Measurements from ENCODE around the gene H19.

H19 gene

DNA sequence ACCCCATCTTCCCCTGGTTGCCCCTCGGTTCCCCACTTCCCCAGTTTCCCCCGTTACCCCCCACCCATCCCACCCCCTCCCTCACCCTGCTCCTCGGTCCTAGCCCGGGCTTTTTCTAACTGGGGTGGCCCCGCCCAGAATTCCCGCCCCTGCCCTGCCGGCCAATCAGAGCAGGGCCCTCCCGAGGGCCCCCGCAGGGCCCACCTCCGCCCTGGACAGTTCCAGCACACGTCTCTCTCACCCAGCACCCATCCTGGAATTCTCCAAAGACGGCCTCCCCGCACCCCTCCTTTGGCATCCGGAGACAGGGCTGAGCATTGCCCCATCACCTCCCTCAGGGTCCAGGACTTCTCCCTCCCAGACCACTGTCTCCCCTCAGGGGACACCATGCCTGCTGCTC is at the start of gene H19:
Gene H19 (minus strand): TSS at position 88 of the 400 bp plus-strand sequence.
- no peak for FAIRE-seq
- DNase-seq (ENCODE audit: low spot score): no peak

DNA sequence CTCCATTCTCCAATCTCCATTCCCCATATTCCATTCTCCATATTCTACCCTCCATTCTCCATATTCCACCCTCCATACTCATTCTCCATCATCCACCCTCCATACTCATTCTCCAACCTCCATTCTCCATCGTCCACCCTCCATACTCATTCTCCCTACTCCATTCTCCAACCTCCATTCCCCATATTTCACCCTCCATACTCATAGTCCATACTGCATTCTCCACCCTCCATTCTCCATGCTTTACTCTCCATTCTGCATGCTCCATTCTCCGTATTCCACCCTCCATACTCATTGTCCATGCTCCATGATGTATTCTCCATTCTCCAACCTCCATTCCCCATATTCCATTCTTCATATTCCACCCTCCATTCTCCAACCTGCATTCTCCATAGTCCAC is 44.3 kb upstream of the H19 start:
- FAIRE-seq: no peak
- DNase-seq (ENCODE audit: low spot score): no peak

DNA sequence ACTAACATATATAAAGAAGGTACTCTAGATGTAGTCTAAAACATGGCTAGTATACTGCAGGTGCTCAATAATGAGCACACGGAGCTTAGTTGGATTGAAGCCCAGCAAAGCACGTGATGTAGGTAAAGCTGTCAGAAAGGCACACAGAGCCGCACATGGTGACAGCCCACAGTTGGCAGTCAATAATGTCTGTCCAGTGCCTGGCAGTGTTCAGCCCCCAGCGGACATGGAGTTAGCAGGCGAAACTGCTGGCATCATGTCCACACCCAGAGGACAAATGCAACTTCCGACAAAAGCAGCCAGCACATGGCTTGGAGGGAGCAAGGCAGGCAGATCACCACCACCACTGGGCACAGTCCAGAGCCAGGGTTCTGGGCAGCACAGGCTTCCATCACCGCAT is 43.5 kb upstream of the H19 start:
- DNase-seq (ENCODE audit: low spot score) (no peak), FAIRE-seq (no peak)

DNA sequence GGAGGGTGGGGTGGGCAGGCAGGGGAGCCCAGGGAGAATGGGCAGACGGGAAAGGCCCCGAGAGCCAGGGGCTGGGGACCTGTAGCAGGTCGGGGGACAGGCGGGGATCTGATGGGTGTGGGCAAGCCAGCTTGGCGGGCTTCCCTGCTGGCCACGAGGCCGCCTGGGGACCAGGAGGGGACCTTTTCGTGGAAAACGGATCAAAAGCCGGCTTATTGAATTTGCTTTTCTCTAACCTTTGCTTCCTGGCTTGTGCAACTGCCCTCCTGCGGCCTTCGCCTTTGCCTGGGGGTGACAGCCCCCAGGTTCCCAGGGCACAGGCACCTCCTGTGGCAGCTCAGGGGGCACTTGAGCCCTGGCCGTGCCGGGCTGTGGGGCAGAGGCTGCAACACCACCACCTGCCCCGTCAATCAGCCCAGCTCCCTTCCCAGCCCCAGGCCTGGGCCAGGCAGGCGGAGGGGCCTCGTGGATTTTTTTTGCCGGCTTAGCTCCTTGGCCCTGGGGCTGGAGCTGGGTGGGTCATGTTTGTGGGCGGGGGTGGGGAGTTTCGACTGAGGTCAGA is 41.6 kb upstream of the H19 start:
- DNase-seq (ENCODE audit: low spot score) (no peak), FAIRE-seq (no peak)

DNA sequence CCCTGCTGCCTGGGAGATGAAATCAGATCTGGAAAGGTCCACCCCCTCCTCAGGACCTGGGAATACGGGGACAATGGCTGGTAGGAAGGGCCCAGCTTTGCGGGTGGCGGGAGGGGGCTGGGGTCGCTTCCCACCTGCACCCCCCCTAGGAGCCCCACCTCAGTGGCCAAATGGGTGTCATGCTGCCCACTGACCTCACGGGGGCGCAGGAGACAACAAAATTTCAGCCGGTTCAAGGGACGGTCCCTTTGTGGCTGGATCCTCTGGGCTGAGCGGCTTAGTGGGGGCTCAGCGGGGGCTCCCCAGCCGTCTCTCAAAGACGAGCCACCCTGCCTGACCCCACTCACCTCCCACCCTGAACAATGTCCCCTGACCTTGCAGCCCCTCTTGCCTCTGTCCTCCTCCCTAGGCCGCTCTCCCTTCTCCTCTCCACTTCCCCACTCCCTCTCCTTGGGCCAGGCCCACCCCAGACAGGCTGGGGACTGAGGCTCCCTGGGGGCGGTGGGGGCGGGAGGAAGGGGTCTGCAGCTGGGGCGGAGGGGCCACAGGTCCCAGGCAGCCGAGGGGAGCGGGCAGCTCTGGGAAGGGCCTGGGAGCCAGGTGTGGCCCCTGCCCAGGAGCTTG is 39.3 kb upstream of the H19 start:
- FAIRE-seq (no peak), DNase-seq (ENCODE audit: low spot score) (no peak)

DNA sequence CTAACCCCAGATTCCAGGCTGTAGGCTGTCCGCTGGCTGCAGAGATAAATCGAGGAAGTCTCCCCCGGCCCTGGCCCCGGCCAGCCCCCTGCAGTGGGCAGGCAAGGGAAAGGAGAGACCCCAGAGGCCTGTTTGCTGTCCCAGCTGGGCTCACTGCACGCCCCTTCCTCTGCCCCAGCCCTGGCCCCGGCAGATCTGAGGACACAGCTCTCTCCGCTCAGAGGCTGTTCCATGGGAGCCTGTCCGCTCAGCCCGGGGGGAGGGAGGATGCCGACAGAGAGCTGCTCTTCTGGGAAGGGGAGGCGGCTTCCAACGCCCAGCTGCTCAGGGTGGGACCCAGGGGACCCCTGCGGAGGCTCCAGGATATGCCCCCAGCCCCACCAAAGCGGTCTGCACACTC is 37.7 kb upstream of the H19 start:
- FAIRE-seq: no peak

DNA sequence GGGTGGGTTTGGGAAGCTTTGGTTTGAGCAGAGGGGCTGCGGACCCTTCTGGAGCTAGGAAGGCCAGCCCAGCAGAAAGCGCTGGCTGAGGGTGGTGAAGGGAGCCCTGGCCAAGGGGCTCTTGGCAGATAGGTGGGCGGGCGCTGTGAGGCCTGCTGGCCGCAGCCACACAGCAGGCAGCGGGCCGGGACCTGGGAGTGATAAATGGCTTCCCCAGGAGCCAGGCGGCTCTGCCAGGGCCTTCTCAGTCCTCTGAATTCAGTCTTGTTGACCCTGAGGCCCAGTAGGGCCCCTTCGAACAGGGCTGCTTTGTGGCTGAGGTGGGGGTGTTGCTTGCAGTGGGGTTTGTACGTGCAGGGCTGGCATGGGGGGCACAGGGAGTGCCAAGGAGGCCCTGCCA is 33.4 kb upstream of the H19 start:
- FAIRE-seq: no peak
- no peak for DNase-seq (ENCODE audit: low spot score)

More for the DNA sequence above, 37.7 kb upstream of the H19 start:
- DNase-seq (ENCODE audit: low spot score): no peak

DNA sequence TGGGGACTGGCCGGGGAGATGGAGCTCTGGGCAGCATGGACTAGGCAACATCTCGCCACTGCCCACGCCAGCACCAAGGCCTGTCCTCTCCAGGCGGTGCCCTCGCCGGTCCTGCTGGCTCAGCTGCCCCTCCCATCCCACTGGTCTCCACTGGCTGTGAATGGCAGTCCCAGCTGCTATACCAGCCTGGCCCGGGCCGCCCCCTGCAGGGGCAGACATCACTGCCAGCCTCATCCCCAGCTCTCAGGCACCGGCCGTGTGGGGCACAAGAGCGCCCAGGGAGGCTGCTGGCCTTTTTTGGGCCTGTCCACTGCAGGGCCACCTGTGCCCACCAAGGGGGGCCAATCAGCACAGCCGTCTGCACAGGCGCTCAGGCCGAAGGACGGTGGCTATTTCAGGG is 30.1 kb upstream of the H19 start:
- FAIRE-seq: no peak
- no peak for DNase-seq (ENCODE audit: low spot score)

DNA sequence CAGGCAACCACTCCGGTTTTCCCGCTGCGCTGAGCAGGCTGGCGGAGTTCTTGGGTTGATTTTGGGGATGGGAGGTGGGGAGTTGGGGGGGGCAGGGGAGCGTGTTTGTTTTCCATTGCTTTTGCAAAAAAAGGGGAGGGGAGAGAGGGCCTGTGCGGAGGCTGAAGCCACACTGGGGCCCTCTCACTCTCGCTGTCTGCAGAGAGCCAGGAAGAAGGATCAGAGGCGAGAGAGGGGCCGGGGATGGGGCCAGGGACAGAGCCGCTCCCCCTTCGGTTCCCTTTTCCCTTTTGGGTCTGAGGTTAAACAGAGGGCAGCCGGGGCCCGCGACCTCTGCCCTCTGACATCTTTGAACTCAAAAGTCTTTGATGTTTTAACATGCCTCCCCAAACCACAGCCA is 17.4 kb upstream of the H19 start:
- DNase-seq (ENCODE audit: low spot score): no peak
- no peak for FAIRE-seq

DNA sequence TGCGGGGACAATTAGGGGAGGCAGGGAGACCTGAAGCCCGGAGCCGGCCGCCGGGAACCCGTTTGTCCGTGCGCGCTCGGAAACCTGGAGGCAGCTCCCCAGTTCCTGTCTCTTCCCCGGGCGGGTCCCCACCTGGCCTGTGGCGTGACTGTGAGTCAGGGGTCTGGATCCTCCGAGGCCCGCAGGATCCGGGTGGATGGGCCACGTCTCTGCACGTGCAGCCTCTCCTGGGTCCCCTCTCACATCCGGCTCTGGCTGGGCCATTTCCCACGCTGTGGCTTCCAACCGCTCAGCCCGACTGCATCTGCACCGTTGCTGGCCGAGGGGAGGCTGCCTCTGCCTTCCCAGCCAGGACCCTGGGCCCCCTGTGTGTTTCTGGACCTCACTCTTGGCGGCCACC is 14.8 kb upstream of the H19 start:
- no peak for FAIRE-seq
- no peak for DNase-seq (ENCODE audit: low spot score)

DNA sequence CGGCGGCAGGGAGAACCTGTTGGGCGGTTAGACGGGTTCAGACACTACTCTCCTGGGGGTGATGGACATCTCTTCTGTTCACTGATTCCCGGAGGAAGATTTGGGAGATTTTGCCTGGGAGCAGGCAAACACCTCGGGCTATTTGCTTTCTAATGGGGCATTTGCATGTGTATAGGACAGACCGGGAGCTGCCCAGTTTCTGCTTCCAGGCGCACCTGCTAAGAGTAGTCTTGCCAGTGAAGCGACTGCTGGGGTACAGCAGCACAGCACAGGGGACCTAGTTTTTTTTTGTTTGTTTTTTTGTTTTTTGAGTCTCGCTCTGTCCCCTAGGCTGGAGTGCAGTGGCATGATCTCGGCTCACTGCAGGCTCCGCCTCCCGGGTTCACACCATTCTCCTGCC is 6.8 kb upstream of the H19 start:
- FAIRE-seq: no peak
- DNase-seq (ENCODE audit: low spot score): no peak

DNA sequence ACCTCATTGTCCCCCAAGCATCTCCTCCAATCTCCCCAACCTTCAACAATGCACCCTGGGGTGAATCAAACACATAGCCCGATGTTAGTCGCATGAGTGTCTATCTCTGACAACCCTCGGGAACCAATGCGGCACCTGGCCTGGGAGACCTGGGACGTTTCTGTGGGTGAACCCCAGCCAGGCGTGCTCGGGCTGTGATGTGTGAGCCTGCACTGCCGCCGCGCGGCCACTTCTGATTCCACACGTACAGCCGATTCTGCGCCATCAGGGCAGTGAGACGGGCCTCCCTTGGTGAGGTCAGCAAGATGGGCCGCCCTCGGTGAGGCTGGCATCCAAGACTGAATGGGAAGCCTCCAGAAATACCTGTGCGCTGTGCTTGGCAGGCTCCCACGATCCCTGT is 5.2 kb upstream of the H19 start:
- DNase-seq (ENCODE audit: low spot score): no peak
- no peak for FAIRE-seq

DNA sequence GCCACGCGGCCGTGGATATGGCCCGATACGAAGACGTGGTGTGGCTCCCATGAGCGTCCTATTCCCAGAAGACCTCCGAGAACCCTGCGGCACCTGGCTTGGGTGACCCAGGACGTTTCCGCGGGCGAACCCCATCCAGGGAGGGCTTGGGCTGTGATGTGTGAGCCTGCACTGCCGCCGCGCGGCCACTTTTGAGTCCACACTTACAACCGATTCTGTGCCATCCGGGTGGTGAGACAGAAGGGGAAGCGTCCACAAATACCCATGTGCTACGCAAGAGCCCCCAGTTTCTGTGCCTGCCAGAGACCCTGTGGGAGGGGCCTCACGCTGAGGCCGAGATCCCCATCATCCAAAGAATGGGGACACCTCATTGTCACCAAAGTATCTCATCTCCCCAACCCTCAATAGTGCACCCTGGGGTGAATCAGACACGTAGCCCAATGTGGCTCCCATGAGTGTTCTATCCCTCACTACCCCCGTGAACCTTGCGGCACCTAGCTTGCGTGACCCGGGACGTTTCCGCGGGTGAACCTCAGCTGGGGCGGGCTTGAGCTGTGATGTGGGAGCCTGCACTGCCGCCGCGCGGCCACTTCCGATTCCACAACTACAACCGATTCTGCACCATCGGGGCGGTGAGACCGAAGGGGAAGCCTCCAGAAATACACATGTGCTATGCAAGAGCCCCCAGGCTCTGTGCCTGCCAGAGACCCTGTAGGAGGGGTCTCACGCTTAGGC is 4.6 kb upstream of the H19 start:
- DNase-seq (ENCODE audit: low spot score) (no peak), FAIRE-seq (no peak)

DNA sequence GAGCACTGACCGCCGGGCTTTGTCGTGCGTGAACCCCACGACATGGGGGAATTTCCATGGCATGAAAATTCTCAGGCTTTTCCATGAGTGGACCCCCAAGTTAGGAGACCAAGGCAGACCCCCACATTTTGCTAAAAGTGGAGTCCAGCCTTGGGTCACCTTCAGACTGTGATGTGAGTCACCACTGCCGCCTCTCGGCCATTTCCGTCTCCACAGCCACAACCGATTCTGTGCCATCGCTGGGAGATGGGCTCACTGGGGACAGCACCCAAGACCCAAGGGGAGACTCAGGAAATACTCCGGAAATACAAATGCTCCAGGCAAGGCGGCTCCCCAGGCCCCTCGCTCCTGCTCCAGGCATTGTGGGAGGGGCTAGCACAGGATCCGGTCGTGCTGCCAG is 1.2 kb upstream of the H19 start:
- no peak for FAIRE-seq
- no peak for DNase-seq (ENCODE audit: low spot score)

DNA sequence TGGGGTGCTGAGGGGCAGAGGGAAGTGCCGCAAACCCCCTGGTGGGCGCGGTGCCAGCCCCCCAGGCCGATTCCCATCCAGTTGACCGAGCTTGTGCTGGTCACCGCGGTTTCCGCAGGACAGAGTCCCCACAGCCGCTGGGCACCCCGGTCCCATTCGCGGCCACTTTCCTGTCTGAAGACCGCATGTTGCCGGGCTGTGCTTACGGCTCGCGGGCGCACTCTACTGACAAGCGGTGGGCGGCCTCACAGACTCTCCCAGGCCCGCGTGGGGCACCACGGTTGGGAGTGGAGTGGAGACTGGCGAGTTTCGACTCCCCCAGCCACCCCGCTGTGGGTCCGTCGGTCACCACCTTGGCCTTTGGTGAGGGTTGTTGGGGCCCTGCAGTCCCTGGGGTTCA is 648 bp upstream of the H19 start:
- DNase-seq (ENCODE audit: low spot score): no peak
- FAIRE-seq: no peak

DNA sequence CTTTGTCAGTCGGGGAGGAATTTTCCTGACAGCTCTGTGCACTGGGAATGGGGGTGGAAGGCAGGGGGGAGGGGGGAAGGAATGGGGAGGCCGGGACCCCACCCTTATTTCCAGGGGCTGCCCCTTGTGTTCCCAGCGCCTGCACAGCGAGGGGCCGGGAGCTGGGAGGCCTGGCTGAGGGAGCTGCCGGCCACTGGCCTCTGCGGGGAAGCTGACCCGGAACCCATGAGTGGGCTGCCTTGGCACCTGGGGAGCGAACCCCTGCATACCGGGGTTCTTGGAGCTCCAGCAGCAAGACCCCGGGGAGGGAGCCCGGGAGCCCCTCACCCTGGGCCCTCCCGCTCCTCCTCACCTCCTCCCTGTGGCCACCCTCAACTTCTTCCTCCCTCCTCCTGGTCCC is 3.5 kb downstream of the H19 start:
- DNase-seq (ENCODE audit: low spot score) (no peak), FAIRE-seq (no peak)

DNA sequence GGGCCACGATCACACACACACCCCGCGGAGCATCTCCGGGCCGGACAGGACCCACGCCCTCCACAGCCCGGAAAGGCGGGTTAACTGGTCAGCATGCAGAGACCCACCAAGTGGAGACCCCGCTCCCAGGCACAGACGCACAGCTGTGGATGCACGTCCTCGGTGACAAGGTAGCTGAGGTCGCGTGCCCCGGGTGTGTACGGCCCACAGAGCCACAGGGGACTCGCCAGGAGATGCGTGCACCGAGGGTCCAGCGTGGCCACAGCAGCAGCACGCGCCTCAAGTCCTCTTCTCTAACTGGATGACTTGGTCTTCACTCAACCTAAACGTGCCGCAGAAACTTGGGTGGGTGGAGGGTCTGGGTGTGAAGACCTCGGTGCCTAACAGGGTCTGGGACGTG is 5.5 kb downstream of the H19 start:
- no peak for FAIRE-seq
- no peak for DNase-seq (ENCODE audit: low spot score)

DNA sequence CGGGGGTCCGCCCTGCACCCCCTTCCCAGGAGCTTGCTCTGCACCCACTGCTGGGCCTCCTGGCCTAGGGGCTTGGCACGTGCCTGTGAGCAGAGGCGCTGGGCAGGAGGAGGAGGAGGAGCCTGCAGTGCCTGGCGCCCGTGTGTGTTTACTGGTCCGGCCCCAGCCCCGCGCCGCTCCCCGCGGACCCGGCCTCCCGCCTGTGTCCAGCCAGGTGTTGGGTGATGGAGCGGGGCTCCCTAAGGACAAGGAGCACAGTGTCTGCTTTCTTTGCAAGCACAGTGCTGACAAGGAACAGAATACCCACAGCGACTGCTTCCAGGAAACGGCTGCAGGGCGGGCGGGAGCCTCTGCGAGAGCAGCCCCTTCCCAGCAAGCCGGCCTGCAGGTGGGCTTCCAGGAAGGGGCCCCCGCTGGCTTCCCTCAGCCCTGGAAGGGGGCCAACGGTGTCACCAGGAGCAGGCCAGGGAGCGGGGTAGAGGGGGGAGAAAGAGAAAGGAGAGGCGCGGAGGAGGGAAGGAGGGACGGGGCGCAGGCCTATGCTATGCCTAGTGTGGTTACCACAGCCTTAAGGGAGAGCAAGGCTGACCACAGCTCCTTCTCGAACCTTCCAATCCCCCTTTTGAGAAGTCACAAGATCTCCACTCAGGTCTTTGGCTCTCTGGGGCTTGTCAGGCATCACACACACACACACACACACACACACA is 6.6 kb downstream of the H19 start:
- FAIRE-seq (no peak), DNase-seq (ENCODE audit: low spot score) (no peak)

DNA sequence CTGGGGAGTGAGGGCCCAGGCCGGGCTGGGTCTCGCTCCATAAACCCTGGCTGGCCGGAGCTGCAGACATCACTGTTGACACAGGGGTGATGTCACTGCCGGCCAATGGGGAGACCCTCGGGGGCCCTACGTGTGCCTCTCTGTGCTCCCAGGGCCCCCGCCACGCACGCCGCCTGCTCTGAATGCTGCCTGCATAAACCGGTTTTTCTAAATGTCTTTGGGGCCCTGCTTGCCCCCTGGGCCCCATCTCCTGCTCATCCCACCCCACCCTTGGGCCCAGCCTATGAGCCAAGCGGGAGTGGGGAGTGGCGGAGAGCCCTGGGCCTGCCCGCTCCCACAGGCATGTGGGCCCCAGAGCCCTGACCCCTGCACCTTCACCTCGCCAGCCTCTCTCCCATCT is 7.7 kb downstream of the H19 start:
- no peak for FAIRE-seq
- DNase-seq (ENCODE audit: low spot score): no peak

DNA sequence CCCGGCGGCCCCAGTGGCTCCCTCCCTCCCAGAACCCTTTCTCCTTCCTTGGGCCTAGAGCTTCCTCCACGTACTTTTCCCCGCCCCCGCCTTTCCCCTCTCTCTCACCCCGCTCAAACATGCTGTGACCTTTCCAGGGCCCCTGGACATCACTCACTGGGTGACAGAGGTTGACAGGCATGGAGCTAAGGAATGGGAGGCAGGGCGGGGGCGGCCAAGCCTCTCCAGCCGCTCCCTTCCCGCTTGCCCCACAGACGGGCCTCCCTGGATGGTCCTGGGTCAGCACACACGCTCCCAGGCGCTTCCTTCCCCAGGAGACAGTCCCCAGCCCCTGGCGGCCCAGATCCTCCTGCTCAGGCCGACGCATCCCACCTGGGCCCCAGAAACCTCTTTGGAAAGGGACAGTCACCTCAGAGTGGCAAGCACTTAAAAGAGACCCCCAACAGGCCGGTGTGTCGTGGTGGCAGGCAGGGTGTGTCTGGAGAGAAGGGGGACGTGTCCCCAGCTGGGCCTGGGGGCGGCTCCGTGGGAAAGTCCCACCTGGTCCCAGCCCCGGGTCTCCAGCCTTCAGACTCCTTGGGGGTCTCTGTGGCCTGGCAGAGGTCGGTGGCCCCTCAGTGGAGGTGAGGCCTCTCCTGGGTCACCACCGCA is 8.8 kb downstream of the H19 start:
- FAIRE-seq: no peak
- no peak for DNase-seq (ENCODE audit: low spot score)

DNA sequence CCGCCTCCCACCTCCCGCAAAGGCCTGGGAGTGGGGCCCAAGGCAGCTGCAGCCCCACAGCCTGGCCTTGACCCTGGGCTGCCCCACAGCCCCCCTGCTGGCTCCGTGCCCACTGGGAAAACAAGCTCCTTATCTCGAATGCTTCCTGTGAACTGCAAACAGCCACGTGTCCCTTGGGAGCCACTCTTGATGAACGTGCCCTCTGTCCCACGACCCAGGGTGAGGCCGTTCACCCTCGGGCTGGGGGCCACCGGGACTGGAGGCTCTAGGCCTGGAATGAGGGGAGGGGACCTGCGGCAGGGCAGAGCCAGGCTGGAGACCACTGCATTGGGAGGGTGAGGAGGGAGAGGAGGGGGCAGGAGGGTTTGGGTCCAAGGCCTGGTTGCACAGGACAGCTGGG is 9.5 kb downstream of the H19 start:
- FAIRE-seq (no peak), DNase-seq (ENCODE audit: low spot score) (no peak)

DNA sequence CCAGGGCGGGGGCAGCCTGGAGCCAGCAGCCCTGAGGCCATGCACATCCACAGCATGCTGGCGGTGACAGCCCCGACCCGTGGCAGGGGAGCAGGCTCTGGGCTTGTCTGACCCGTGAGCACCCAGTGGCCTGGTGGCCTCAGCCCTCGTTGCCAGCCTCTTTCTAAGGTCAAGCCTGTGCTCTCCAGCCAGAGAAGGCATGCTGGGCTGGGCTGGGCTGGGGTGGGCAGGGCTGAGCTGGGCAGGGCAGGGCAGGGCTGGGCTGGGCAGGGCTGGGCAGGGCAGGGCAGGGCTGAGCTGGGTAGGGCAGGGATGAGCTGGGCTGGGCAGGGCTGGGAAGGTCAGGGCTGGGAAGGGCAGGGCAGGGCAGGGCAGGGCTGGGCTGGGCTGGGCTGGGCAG is 10.6 kb downstream of the H19 start:
- no peak for DNase-seq (ENCODE audit: low spot score)
- FAIRE-seq: no peak

Measured in RCC 7860 (cell line).